ENCODE results near the gene ZXDC.
A peak's percentile ranks its signal among the peaks of the same experiment; 100 is the strongest.

The ZXDC gene

DNA sequence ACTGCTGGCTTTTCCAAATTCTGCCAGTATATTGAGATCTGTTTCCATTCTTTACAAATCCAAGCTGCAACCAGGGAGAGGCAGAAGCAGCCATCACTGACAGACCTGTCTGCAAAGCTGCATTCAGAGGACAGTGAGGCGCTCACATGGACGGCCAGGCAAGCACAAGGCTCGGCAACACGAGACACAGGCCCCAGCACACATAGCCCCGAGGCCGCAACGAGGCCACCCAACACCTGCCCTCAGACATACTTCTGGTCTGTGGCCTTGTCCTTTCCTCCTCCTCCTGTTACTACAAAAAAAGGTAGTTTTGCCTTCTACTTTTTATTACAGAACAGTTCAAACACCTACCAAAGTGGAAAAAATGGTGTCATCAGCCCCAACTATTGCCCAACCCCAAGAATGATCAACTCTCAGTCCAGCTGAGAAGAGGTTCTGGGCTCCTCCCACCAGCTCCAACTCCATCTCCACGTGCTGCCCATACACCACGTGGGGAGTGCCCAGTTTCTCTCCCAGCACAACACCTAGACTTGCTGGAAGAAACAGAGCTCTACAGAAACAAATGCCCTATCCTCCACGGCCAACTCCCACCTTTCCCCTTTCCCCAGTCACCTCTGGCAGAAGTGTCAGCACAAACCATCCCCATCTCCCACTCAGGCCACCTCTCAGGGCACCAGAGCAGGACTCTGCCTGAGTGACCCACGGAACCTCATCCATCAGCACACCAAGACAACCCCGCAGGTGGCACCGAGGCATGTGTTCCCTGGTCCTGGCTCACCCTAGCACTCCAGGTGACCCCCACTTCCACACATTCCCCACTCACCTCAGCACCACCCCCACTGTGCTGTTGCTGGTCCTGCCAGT is 7.4 kb downstream of the ZXDC start:
- no peaks in the 10 kb centered on the region for H3K9me3 ChIP-seq
- H3K4me1 ChIP-seq, result peaks cover 0 to 27% (median 20%) of the 10 kb centered on the region in 4 donors
- H3K27ac ChIP-seq, result no peak overlapping the region
- no peaks in the 10 kb centered on the region for H3K27me3 ChIP-seq
- H3K4me3 ChIP-seq, result no peak overlapping the region
- peak; percentile 17 to 52 for DNase-seq
- TF ChIP-seq, protein P1, sequence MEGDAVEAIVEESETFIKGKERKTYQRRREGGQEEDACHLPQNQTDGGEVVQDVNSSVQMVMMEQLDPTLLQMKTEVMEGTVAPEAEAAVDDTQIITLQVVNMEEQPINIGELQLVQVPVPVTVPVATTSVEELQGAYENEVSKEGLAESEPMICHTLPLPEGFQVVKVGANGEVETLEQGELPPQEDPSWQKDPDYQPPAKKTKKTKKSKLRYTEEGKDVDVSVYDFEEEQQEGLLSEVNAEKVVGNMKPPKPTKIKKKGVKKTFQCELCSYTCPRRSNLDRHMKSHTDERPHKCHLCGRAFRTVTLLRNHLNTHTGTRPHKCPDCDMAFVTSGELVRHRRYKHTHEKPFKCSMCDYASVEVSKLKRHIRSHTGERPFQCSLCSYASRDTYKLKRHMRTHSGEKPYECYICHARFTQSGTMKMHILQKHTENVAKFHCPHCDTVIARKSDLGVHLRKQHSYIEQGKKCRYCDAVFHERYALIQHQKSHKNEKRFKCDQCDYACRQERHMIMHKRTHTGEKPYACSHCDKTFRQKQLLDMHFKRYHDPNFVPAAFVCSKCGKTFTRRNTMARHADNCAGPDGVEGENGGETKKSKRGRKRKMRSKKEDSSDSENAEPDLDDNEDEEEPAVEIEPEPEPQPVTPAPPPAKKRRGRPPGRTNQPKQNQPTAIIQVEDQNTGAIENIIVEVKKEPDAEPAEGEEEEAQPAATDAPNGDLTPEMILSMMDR (IDR thresholded peaks at IDR 0.05), result no peak
- H3K36me3 ChIP-seq, result peaks cover 69 to 89% (median 78%) of the 10 kb centered on the region in 3 donors
- intact Hi-C loops (cut with DNase I; ENCODE audit: low total_unique reads), result no loop called here

DNA sequence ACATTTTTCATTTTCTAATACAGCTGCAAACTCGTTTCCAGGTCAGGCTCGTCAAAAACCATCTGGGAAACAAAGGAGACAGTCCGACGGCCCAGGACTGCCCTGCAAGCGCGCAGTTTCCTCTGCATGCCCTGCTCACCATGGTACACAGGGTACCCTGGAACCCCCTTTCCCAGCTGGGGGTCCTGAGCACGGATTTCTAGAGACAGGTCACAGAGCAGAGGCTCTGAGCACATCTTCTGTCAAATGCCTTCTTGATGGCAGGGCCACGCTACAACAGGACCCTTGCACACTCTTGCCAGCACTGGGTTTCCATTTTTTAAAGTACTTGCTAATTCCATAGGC is 8.1 kb downstream of the ZXDC start:
- peak in 1 of 2 donors; percentile 3 for DNase-seq
- no peak overlapping the region for H3K27ac ChIP-seq
- no peak overlapping the region for H3K4me3 ChIP-seq
- H3K36me3 ChIP-seq, result peaks cover 75 to 96% (median 85%) of the 10 kb centered on the region in 3 donors
- intact Hi-C loops (cut with DNase I; ENCODE audit: low total_unique reads), result no loop called here
- H3K4me1 ChIP-seq, result peaks cover 0 to 20% (median 13%) of the 10 kb centered on the region in 4 donors
- no peaks in the 10 kb centered on the region for H3K9me3 ChIP-seq
- H3K27me3 ChIP-seq, result no peaks in the 10 kb centered on the region
- TF ChIP-seq, protein P1 (IDR thresholded peaks at IDR 0.05), result no peak

DNA sequence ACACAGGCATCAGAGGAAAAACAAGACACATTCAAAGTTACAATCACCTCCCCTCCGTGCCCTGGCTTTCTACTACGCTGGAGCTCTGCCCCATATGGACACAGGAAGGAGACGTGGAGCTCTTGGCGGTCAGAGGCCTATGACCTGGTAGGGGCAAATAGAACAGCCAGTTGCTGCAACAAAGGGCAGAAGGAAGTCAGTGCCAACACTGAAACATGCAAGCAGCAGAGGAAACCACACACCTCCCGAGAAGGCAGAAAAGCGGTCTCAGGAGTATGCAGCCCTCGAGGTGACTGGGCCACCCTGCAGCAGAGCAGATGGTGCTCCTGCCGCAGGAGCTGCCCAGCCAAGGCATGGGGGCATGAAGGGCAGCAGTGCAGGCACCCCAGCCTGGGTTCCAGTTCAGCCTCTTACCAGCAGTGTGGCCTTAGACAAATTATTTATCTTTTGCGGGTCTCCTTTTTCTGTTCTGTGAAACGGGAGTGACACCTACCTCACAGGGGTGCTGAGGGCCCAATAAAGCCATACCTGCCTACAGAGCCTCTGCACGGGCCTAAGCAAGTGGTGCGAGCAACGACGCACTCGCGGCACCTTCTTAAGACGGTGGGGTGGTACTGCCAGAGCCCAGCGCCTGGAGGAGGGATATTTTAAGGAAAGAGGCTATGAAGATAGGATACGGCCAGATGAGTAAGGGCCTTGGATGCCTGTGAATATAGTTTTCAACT is 8.6 kb downstream of the ZXDC start:
- H3K9me3 ChIP-seq, result no peaks in the 10 kb centered on the region
- no peaks in the 10 kb centered on the region for H3K27me3 ChIP-seq
- intact Hi-C loops (cut with DNase I; ENCODE audit: low total_unique reads), result no loop called here
- H3K4me3 ChIP-seq, result no peak overlapping the region
- peaks cover 0 to 15% (median 9%) of the 10 kb centered on the region in 4 donors for H3K4me1 ChIP-seq
- H3K27ac ChIP-seq, result no peak overlapping the region
- TF ChIP-seq, protein P1 (IDR thresholded peaks at IDR 0.05), result no peak
- DNase-seq, result peak; percentile 8 to 55
- peaks cover 81 to 100% (median 90%) of the 10 kb centered on the region in 3 donors for H3K36me3 ChIP-seq

DNA sequence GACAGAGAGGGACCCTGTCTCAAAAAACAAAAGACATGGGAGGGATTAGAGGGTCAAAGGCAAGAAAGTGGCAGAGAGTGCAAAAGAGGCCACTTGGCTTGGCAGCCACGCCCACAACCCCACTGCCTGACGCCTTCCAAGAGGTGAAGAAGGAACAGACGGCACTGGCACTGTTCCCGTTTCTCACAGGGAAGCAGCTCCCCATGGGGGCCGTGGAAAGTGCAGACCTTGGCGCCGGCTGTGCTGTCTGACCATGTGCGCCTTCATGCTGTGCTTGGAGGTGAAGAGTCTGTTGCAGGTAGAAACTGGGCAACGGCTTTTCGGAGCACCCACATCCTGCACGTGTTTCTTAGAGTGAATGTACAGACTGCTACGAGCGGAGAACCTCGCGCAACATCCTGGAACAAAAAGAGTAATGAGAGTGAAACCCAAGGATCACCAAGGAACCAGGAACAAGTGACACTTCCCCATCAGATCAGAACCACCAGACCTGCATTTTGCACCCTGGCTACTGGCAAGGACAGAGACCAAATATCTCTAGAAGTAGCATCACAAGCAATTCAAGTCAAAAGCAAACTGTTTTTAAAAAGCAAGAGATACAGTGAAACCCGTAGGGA is 9.7 kb downstream of the ZXDC start:
- Histone ChIP-seq H3K4me1 (peaks cover 0 to 5% (median 1%) of the 10 kb centered on the region in 4 donors), H3K27me3 (no peaks in the 10 kb centered on the region), H3K4me3 (no peak overlapping the region), H3K27ac (no peak overlapping the region), H3K9me3 (no peaks in the 10 kb centered on the region), H3K36me3 (peaks cover 87 to 100% (median 97%) of the 10 kb centered on the region in 3 donors)
- DNase-seq, result peak; percentile 43 to 68
- intact Hi-C loops (cut with DNase I; ENCODE audit: low total_unique reads), result no loop called here
- TF ChIP-seq, protein P1 (IDR thresholded peaks at IDR 0.05), result no peak

DNA sequence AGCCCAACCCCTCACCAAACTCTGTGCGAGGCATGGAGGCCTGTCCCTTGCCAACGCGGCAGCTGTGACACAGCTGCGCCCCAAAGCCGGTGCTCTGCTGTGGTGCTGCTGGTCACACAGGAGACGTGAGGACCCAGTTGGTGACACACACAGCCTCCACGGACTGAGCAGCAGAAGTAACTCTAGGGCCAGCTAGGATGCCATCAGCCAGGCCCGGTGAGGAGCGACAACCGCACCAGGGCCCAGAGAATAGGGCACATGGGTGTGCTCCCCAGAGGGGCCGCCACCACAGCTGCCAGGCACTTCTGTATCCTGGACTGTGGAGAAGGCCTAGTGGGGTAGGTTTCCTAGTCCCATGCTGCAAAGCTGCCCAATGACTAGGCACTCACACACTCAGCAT is 10.7 kb downstream of the ZXDC start:
- intact Hi-C loops (cut with DNase I; ENCODE audit: low total_unique reads), result no loop called here
- DNase-seq, result no peak
- H3K4me1 ChIP-seq, result peaks cover 0 to 5% (median 0%) of the 10 kb centered on the region in 4 donors
- H3K4me3 ChIP-seq, result no peak overlapping the region
- H3K27me3 ChIP-seq, result no peaks in the 10 kb centered on the region
- no peaks in the 10 kb centered on the region for H3K9me3 ChIP-seq
- no peak overlapping the region for H3K27ac ChIP-seq
- peaks cover 87 to 100% (median 97%) of the 10 kb centered on the region in 3 donors for H3K36me3 ChIP-seq
- TF ChIP-seq, protein P1 (IDR thresholded peaks at IDR 0.05), result no peak
